Erythroblast (primary cell): ENCODE measurements around the gene REG4.

Experiments
- GATA1 ChIP-seq: IDR thresholded peaks from 2 replicates; pipeline ENCODE4 v1.6.1; 2011; ENCODE audit warnings: low read depth, mild to moderate bottlenecking, control low read depth, low read length, moderate library complexity
- POLR2A ChIP-seq: IDR thresholded peaks from 2 replicates; pipeline ENCODE4 v1.6.1; 2011; ENCODE audit warnings: mild to moderate bottlenecking, low read length

- no peak for TF ChIP-seq POLR2A
- no peak for TF ChIP-seq GATA1
These were observed 19.8 kb upstream of the REG4 start for GRCh38 chr1:119831027-119831426.
